Ishikawa (cell line): ENCODE data around the gene SPAG6.

Experiments
- CEBPB ChIP-seq: IDR thresholded peaks from 2 replicates; pipeline ENCODE4 v1.6.1; 2012
- CREB1 ChIP-seq: IDR thresholded peaks from 2 replicates; pipeline ENCODE4 v1.6.1; 2012; ENCODE audit warnings: low read depth
- EGR1 ChIP-seq: IDR thresholded peaks from 2 replicates; pipeline ENCODE4 v1.6.1; 2012
- EP300 ChIP-seq: IDR thresholded peaks from 2 replicates; pipeline ENCODE4 v1.6.1; 2012; ENCODE audit warnings: borderline replicate concordance
- FOXM1 ChIP-seq: IDR thresholded peaks from 2 replicates; pipeline ENCODE4 v1.6.1; 2012; ENCODE audit warnings: low read depth, borderline replicate concordance
- NFIC ChIP-seq: IDR thresholded peaks from 2 replicates; pipeline ENCODE4 v1.6.1; 2012
- RAD21 ChIP-seq: IDR thresholded peaks from 2 replicates; pipeline ENCODE4 v1.6.1; 2012; ENCODE audit warnings: low read depth
- TAF1 ChIP-seq: IDR thresholded peaks from 2 replicates; pipeline ENCODE4 v1.6.1; 2012; ENCODE audit warnings: low read depth, mild to moderate bottlenecking
- TCF12 ChIP-seq: IDR thresholded peaks from 2 replicates; pipeline ENCODE4 v1.6.1; 2012; ENCODE audit warnings: low read depth
- TEAD4 ChIP-seq: IDR thresholded peaks from 2 replicates; pipeline ENCODE4 v1.6.1; 2012
- USF1 ChIP-seq: IDR thresholded peaks from 2 replicates; pipeline ENCODE4 v1.6.1; 2012
- YY1 ChIP-seq: IDR thresholded peaks from 2 replicates; pipeline ENCODE4 v1.6.1; 2012; ENCODE audit warnings: low read depth
- ZBTB7A ChIP-seq: IDR thresholded peaks from 2 replicates; pipeline ENCODE4 v1.6.1; 2012; ENCODE audit warnings: low read depth
- TF ChIP-seq, protein P1 (sequence below): IDR thresholded peaks from 2 replicates; pipeline ENCODE4 v1.6.1; 2012; ENCODE audit warnings: low read depth, mild to moderate bottlenecking
- TF ChIP-seq, protein P2 (sequence below): IDR thresholded peaks from 2 replicates; pipeline ENCODE4 v1.6.1; 2012

Gene SPAG6

GRCh38 chr10:22443175-22443901, 98.0 kb downstream of the SPAG6 start:
- TF ChIP-seq FOXM1 (no peak), USF1 (no peak), RAD21 (no peak), EP300 (no peak), TEAD4 (no peak)
- TF ChIP-seq, protein P1, sequence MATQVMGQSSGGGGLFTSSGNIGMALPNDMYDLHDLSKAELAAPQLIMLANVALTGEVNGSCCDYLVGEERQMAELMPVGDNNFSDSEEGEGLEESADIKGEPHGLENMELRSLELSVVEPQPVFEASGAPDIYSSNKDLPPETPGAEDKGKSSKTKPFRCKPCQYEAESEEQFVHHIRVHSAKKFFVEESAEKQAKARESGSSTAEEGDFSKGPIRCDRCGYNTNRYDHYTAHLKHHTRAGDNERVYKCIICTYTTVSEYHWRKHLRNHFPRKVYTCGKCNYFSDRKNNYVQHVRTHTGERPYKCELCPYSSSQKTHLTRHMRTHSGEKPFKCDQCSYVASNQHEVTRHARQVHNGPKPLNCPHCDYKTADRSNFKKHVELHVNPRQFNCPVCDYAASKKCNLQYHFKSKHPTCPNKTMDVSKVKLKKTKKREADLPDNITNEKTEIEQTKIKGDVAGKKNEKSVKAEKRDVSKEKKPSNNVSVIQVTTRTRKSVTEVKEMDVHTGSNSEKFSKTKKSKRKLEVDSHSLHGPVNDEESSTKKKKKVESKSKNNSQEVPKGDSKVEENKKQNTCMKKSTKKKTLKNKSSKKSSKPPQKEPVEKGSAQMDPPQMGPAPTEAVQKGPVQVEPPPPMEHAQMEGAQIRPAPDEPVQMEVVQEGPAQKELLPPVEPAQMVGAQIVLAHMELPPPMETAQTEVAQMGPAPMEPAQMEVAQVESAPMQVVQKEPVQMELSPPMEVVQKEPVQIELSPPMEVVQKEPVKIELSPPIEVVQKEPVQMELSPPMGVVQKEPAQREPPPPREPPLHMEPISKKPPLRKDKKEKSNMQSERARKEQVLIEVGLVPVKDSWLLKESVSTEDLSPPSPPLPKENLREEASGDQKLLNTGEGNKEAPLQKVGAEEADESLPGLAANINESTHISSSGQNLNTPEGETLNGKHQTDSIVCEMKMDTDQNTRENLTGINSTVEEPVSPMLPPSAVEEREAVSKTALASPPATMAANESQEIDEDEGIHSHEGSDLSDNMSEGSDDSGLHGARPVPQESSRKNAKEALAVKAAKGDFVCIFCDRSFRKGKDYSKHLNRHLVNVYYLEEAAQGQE: no peak

DNA sequence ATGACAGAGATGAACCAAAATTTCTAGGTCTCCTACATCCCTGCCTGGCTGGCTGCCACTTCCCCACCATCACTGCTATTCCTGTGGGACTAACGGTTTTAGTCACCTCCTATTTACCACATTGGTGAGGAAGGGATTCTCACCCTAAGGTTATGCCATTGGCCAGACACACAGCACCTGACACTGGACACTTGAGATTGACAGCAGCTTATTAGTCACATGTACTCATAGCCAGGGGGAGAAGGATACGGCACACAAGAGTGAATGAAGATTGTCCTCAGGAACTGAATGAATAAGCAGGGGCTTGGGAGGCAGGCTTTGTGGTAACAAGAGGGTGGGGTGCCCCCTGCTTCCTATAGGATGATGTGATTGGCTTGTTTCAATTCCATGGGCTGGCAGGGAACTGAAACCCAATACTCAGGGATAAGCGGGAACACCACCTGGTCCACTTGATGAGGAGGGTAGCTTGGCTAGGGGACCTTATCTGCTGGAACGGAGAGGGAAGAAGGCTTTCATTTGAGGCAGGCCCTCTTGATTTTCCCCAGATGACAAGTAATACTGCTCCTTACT, 99.0 kb downstream of the SPAG6 start:
- no peak for TF ChIP-seq EP300
- TF ChIP-seq TCF12: no peak
- TF ChIP-seq USF1: no peak
- no peak for TF ChIP-seq RAD21
- no peak for TF ChIP-seq CREB1
- TF ChIP-seq, protein P1: no peak

GRCh38 chr10:22445495-22445894, 100.2 kb downstream of the SPAG6 start:
- TF ChIP-seq, protein P2, sequence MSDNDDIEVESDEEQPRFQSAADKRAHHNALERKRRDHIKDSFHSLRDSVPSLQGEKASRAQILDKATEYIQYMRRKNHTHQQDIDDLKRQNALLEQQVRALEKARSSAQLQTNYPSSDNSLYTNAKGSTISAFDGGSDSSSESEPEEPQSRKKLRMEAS: no peak
- TF ChIP-seq CREB1 (no peak), EGR1 (no peak), EP300 (no peak), YY1 (no peak), RAD21 (no peak), NFIC (no peak)

DNA sequence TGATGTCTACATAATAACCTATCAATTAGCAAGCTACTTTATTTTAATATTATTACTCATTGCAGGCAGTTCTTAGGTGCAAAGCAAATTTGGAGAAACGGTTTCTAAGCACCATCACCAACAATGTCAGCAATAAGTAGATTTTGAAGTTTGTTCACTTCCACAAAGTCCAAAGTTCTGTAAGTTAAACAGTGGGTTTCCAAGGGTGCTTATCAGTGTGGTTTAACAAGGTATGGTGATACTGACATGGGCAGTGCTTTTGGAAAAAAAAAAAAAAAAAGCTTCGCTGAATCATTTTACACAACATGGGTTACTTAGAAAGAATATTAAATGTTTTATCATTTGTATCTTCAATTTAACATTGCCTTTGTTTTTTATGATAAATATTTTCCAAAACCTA, 101.8 kb downstream of the SPAG6 start:
- no peak for TF ChIP-seq FOXM1
- no peak for TF ChIP-seq RAD21
- TF ChIP-seq NFIC: no peak
- no peak for TF ChIP-seq TCF12
- no peak for TF ChIP-seq USF1
- no peak for TF ChIP-seq ZBTB7A
- no peak for TF ChIP-seq YY1
- no peak for TF ChIP-seq TAF1
- TF ChIP-seq EP300: no peak
- TF ChIP-seq CREB1: no peak
- TF ChIP-seq TEAD4: no peak
- TF ChIP-seq, protein P2: no peak
- TF ChIP-seq, protein P1: no peak
- TF ChIP-seq CEBPB: no peak
- no peak for TF ChIP-seq EGR1
